Fibroblast of gingiva (primary cell): Measurements from ENCODE around the gene CTAGE8.
"Not testable (repeated sequence)": the region's sequence is repeated elsewhere in the genome, so short reads cannot be mapped to it uniquely, and the experiment has no call there.

Experiments
- DNase-seq: peaks from one replicate; pipeline ENCODE4 v3.0.0-alpha.2; 2011; ENCODE audit warnings: low read depth

CTAGE8 gene

GRCh38 chr7:144255471-144255897 lies 13.6 kb downstream of the CTAGE8 start:
- no peak for DNase-seq

DNA sequence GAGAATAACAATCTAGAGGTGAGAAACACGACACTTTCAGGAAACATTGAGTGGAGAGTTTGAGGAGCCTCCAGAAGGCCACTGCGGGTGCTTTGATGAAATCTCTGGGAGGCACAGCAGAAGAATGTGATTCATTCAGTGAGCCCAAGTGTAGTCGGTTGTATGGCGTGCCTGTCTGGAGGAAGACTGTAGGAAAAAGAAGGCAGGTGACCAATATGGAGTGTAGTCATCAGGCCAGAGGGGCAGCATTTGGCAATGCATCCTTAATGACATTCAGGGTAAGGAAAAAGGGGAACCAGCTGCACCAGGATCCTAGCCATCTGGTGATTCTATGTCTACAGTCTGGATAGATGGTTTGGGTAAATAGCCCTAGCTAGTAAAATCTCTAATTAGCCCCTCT lies 16.8 kb downstream of the CTAGE8 start:
- not testable (repeated sequence) for DNase-seq

DNA sequence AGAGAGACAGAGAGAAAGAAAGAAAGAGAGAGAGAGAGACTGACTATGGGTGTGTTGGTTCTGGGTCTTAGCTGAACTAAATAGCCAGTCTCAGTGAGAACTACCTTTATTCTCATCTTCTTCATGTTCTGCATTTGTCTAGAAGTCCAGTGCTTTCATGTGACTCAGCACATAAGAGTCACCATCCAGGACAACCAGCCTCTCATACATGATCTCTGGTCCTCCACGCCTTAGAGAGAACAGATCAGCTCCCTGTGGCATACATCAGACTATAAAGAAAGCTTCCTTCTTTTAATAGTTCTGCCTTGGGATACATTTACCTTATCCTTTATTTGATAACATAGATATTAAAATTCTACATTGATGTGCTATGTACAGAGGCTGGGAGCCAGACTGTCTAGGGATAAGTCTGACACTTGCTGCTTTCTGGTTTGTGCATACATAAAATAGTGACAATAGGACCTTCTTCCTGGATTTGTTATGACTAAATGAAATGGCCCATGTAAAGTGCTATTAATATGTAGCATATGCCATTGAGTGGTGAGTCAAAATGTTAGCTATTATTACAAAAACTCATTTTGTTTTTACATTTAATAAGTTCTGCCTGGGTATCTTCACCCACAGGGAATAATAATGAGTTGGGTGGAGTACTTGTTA lies 21.3 kb downstream of the CTAGE8 start:
- DNase-seq, result not testable (repeated sequence)

GRCh38 chr7:144246967-144247366 lies 22.1 kb downstream of the CTAGE8 start:
- DNase-seq, result not testable (repeated sequence)

DNA sequence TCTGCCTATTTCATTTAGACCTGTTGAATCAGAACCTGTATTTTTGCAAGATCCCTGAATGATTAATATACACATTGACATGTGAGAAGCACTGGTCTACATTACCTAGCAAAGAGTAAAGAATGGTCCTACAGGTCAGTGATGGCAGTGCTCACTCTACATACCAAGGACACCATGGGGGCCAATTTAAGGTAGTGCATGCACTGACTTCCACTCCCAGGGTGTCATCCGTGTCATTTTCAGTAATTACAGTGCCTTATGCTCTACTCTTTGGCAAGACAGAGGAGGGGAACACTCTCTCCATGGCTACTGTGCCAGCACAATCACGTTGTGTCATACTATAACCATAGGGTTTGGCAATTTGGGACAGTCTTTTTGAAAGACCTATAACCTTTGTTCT lies 23.7 kb downstream of the CTAGE8 start:
- not testable (repeated sequence) for DNase-seq

GRCh38 chr7:144239365-144239764 lies 29.7 kb downstream of the CTAGE8 start, which contains the start of gene OR2A42:
Gene OR2A42, minus strand, starts transcription at chr7:144239605. Its CDS starts 6,762 bp downstream, at chr7:144232843.
- DNase-seq, result not testable (repeated sequence)

DNA sequence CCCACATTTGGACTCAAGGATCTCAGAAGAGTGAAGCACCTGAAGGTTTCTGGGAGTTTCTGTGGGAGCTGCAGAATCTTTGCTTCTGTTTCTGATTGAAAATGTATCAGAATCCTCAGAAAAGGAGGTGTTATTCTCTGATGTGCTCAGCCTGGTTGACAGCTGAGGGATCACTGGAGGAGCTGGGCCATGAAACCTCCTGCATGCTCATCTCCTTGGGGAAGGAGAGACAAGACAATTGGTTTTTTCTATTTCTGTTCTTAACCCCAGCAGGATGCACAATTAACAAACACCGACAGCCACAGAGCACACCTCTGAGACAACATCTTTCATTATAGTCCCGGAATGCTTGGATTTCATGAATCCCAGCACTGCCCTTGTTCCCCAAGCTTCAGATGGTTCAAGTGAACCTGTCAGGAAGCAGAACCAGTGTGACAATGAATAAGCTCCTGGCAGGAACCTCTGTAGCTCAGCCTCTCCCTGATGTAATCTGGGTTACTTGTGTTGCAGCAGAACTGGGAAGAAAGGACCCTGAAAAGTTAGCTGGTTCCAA lies 30.5 kb downstream of the CTAGE8 start:
- DNase-seq, result not testable (repeated sequence)

DNA sequence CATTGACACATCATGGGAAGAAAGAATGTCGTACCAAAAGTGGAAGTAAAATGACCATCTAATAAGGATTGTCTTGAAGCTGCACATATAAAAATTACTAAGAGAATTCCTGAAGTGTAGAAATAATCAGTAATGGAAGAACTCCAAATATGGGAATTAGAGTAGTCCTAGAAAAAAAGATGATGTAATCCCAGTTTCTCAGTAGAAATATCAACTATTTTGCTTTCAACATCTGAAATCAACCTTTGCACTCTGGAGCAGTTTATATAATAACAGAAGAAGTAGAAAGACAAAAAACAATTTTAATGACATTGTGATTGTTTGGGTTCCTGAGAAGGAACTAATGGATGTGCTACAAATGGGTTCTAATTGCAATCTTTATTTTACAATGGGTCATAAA lies 36.0 kb downstream of the CTAGE8 start:
- not testable (repeated sequence) for DNase-seq

DNA sequence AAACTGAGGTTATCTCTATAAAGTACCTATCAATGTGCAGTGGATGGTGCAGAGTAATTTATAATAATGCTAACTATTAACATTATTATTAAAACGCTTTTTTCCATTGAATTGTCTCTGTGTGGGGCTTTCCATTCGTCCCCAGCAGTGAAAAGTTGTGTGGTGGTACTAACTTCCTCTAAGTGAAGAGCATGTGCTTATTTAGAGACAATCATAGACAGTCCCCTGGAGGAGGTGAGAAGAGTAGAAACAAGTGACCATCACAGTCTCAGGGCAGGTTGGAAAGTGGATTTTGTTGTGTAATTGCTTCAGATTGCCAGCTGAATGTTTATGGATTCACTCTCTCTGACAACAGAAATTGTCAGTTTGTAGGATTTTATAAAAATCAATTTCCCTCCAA lies 38.1 kb downstream of the CTAGE8 start:
- DNase-seq, result not testable (repeated sequence)

DNA sequence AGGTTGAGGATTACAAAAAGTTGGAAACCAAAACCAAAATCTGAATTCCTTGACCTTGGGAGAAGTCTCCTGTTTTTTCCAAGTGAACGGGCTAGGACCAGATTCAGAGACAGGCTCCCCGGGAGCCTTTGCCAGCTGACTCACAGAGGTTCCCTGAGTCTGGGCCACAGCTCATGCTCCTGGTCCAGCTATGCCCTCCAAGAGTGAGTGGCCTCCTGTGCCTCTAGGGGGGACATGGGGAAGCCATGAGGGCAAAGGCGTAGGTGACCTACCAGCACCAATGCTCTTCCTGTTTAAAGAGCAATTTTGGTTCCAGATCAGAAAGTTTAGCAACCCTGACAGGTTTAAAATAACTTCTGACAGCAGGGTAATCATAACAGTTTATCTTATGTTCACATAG lies 40.3 kb downstream of the CTAGE8 start:
- DNase-seq, result not testable (repeated sequence)

- not testable (repeated sequence) for DNase-seq
These were observed 42.2 kb downstream of the CTAGE8 start for GRCh38 chr7:144226866-144227265.

- DNase-seq, result not testable (repeated sequence)
These were observed 45.4 kb downstream of the CTAGE8 start for GRCh38 chr7:144223675-144224074.

GRCh38 chr7:144220531-144220930 lies 48.6 kb downstream of the CTAGE8 start:
- DNase-seq, result not testable (repeated sequence)

DNA sequence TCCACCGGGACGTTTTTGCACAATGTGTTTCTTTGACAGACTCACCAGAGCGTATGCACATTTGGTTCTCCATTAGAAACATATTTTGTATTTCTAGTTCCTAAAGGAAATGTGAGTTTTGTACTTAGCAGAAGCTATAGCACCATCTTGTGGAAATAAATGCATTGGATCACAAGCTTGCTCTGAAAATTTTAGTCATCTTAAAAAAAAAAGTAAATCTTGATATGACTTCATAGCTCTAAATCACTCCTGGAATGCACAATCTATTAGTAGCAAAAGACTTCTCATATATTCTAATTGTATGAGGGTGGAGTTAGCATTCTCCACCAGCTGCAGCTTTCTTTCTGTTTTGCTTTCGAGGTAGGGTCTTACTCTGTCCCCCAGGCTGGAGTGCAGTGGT lies 49.9 kb downstream of the CTAGE8 start:
- DNase-seq, result not testable (repeated sequence)

GRCh38 chr7:144218581-144218980 lies 50.5 kb downstream of the CTAGE8 start:
- not testable (repeated sequence) for DNase-seq

DNA sequence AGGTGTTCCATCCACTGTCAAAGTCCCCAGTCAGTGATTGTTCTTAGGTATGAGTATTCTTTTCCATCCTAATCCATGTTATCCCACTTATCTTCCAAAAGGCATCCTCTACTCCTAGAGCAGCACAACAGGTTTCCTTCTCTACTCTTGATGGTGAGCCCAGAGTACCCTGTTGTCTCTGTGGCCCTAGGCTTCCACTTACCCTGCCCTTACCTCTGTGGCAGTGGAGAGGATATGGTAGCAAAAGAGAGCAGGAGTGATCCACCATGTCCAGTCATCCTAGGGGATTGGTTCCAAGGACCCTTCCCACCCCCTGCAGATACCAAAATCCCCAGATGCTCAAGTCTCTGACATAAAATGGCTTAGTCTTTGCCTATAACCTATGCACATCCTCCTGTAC lies 51.9 kb downstream of the CTAGE8 start:
- DNase-seq, result not testable (repeated sequence)
